HG02970 (cell line): ENCODE results near the gene GASK1A.

Experiments
- ATAC-seq: cut with Tn5 transposase; IDR thresholded peaks from one replicate; pipeline ENCODE4 v1.9.1; 2021; ENCODE audit warnings: mild to moderate bottlenecking, moderate library complexity, moderate number of reproducible peaks; ENCODE audit not compliant: unreplicated experiment, low FRiP score

GASK1A gene

DNA sequence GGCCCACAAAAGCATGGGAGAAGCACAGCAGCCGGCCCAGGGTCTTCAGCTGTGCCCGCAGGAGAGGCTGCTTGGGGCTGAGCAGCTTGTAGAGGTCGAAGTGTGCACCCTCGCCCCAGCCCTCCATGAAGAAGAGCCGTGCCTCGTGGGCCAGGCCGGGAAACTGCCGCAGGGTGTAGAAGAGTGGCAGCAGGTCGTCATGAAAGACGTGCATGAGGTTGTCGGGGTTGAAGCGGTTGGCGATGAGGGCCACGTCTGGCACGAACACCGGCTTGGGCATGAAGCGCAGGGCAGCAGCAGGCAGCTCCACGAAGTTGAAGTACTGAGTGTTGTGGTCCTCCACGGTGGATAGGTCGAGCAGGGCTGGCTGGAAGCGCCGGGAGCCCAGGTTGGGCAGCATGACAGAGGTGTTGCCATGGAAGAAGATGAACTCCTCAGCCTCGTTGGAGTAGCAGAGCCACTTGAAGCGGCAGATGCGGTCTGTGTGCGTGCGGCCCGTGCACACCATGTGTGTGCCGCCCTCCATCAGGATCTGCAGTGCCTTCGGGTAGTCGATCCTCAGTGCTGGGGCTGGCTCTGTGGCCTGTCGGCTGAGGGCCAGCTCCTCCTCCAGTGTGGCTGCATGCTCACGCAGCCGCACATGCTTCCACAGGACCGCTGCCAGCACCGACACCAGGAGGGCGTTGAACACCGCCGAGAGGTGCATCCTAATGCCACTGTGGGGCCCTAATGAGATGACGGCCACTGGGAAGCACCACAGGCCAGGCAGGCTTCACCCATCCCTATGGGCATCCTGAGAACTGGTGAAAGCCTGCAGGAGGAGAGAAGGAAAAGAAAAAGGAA, 101.8 kb downstream of the GASK1A start:
- no peak for ATAC-seq

- no peak for ATAC-seq
Measured at GRCh38 chr3:43081796-43082195, 102.7 kb downstream of the GASK1A start.

GRCh38 chr3:43082457-43082856, 103.3 kb downstream of the GASK1A start:
- no peak for ATAC-seq

DNA sequence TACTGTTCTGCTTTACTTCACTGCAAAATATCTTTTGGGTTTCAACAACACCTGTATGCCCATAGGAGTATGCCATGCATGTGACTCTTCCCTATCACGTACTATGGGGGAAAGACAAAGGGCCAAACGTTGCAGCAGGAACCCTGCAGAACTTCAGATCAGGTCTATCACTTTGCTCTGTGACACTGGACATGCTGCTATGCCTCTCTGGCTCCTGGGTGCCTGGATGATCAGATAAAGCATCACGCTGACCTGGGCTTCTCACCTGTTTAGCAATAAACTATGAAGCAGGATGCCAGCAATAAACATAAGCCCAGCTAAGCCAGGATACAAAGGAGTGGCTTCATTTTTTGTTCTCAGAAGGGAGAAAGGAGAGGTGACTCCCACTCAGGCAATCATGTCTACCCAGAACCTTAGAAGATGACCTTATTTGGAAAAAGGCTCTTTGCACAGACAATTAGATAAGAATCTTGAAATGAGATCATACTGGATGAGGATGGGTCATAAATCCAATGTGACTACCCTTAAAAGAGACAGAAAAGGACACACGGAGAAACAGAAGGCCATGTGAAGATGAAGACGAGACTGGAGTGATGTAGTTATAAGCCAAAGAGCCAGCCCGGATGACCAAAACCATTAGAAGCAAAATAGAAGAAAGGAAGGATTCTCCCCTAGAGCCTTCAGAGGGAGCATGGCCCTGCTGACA, 107.5 kb downstream of the GASK1A start:
- ATAC-seq = no peak

GRCh38 chr3:43087249-43087776, 108.2 kb downstream of the GASK1A start:
- no peak for ATAC-seq

GRCh38 chr3:43089081-43089480, 110.0 kb downstream of the GASK1A start:
- ATAC-seq = no peak

- ATAC-seq = no peak
Measured at GRCh38 chr3:43090238-43090637, 111.1 kb downstream of the GASK1A start.

- no peak for ATAC-seq
Measured at GRCh38 chr3:43091481-43091880, 112.4 kb downstream of the GASK1A start.

- ATAC-seq = no peak
Measured at GRCh38 chr3:43093006-43093405, 113.9 kb downstream of the GASK1A start.

GRCh38 chr3:43093974-43094373, 114.9 kb downstream of the GASK1A start:
- no peak for ATAC-seq

DNA sequence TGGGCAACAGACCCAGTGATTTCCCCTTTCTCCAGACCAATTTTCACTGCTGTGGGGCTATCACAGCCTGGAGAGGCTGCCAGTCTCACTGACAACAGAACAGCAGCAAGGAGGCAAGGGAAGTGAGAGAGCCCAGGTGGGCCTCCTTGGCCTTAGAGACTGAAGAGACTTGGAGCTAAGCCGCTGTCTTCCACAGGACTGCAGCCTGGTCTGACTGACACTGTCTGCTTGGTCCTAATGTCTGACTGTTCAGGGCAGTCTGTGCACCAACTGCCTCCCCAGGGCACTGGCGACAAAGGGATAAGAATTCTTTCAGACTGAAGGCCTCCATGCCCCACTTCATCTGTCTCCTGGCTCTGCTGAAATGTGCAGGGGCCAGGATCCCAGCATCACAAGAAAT, 115.3 kb downstream of the GASK1A start:
- no peak for ATAC-seq

DNA sequence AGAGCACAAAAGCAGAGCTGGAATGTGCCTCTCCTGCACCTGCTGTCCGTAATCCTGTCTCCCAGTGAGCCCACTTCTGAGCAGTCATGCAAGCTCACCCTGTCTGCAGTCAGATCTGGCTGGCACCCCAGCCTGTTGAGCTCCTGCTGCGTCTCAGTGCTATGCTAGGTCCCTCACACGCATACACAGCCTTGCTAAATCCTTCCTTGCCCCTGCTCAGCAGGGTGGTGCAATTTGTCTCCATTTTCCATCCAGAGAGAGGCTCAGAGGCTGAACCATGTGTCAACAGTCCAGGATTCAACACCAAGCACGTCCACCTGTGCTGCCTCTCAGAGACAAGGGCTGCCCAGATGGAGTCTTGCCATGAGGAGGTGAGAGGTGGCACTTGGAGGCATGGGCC, 115.7 kb downstream of the GASK1A start:
- ATAC-seq = no peak

GRCh38 chr3:43095370-43095769, 116.3 kb downstream of the GASK1A start:
- ATAC-seq = no peak

GRCh38 chr3:43096761-43097160, 117.7 kb downstream of the GASK1A start:
- ATAC-seq = no peak

DNA sequence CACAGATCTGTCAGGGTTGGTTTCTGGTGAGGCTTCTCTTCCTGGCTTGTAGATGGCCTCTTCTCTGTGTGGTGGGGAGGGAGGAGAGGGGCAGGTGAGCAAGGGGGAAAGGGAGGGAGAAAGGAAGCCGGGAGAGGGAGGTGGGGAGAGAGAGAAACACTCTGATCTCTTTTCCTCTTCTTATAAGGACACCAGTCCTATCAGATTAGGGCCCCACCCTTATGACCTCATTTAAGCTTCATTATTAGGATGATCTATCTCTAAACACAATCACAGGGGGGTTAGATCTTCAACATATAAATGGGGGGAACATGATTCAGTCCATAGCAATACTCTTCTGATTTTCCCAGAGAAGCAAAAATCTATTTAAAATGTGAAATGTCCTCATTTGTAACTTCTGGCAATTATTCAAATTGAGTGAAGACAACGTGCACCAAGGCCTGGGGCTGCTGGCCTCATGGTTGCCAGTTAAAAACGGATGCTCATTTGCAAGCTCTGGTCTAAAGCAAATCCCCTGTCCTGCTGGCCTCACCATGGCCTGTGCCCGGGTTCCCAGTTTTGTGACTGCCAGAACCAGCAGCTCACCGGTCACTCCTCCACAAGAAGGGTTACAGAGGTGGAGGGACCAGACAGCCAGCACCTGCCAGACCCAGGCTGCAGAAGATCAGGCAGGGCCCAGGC, 118.4 kb downstream of the GASK1A start:
- ATAC-seq = no peak

DNA sequence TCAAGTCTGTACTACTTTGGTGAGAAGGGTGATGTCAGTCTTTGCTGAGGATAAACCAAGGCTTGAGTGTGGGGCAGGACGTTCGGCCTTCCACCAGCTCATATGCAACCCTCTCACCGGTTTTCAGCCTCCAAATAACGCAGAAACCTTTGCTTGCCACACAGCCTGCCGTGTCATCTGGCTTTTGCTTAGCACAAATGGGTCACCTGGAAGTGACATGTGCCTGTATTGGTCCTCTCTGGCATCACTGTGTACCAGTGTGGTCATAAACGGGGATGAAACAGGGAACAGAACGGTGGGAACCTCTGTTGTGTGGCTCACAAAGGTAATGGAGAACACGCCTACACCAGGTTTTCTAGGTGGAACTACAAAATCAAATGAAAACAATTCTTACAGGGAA, 119.7 kb downstream of the GASK1A start:
- ATAC-seq = no peak

GRCh38 chr3:43102773-43103480, 123.8 kb downstream of the GASK1A start:
- no peak for ATAC-seq

DNA sequence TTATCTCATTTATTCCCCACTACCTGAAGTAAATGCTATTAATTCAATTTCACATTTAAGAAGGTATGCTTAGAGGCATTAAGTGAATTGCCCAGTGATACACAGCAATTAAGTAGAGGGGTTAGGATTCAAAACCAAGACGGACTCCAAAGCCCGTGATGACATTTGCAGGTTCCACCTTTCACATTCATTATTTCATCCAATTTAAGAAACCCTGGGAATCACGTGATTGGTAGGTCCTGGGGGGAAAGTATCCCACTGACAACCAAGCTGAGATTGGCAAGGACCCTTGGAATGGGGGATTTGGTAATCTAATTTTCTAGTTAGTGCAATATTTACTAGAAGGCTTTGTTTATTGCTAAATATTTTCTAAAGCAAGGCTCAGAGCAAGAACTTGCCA, 124.9 kb downstream of the GASK1A start:
- ATAC-seq = no peak

- ATAC-seq = no peak
Measured at GRCh38 chr3:43104660-43105595, 125.8 kb downstream of the GASK1A start.
